Trophoblast cell (in vitro differentiated cells and primary cell): Measurements from ENCODE around the gene THBS3.
"Not testable (repeated sequence)": the region's sequence is repeated elsewhere in the genome, so short reads cannot be mapped to it uniquely, and the experiment has no call there.

ENCODE experiments used
- DNase-seq, 2 donors: peaks; one replicate each; pipeline ENCODE4 v3.0.0-alpha.2; 2016
- H2AFZ ChIP-seq: 2 replicates; pipeline ENCODE4 v1.6.1; 2013; ENCODE audit warnings: low read length, moderate library complexity, mild to moderate bottlenecking; ENCODE audit not compliant: insufficient read depth, poor library complexity
- H2AK5ac ChIP-seq: 2 replicates; pipeline ENCODE4 v1.6.1; 2013; ENCODE audit warnings: mild to moderate bottlenecking, low read length
- H2BK120ac ChIP-seq: 2 replicates; pipeline ENCODE4 v1.6.1; 2013; ENCODE audit warnings: low read length, mild to moderate bottlenecking, moderate library complexity; ENCODE audit not compliant: insufficient read depth, poor library complexity
- H2BK12ac ChIP-seq: 2 replicates; pipeline ENCODE4 v1.6.1; 2013; ENCODE audit warnings: mild to moderate bottlenecking, low read length, moderate library complexity
- H2BK5ac ChIP-seq: 2 replicates; pipeline ENCODE4 v1.6.1; 2013; ENCODE audit warnings: low read length, low read depth, moderate library complexity, mild to moderate bottlenecking; ENCODE audit not compliant: poor library complexity
- H3K14ac ChIP-seq: 2 replicates; pipeline ENCODE4 v1.6.1; 2013; ENCODE audit warnings: mild to moderate bottlenecking, low read length
- H3K18ac ChIP-seq: 2 replicates; pipeline ENCODE4 v1.6.1; 2013; ENCODE audit warnings: mild to moderate bottlenecking, low read length
- H3K23ac ChIP-seq: 2 replicates; pipeline ENCODE4 v1.6.1; 2013; ENCODE audit warnings: low read length
- H3K27ac ChIP-seq: 2 replicates; pipeline ENCODE4 v1.5.1; 2013; ENCODE audit warnings: low read depth, mild to moderate bottlenecking, inconsistent platforms, low read length, moderate library complexity
- H3K27me3 ChIP-seq: 2 replicates; pipeline ENCODE4 v1.6.1; 2013; ENCODE audit warnings: inconsistent platforms, mild to moderate bottlenecking, low read length, moderate library complexity; ENCODE audit not compliant: insufficient read depth
- H3K36me3 ChIP-seq, 2 experiments: 1 replicate in 1 of 2; 2 replicates in 1 of 2; pipeline ENCODE4 v1.6.1; 2013; ENCODE audit warnings: low read length in 2 of 2, mild to moderate bottlenecking in 2 of 2, moderate library complexity in 1 of 2; ENCODE audit not compliant: insufficient read depth in 2 of 2, control insufficient read depth in 1 of 2
- H3K4ac ChIP-seq: 2 replicates; pipeline ENCODE4 v1.6.1; 2013; ENCODE audit warnings: low read depth, mild to moderate bottlenecking, low read length, moderate library complexity
- H3K4me1 ChIP-seq, 2 experiments: 1 replicate in 1 of 2; 2 replicates in 1 of 2; pipeline ENCODE4 v1.6.1; 2013; ENCODE audit warnings: low read length in 2 of 2, mild to moderate bottlenecking in 2 of 2, moderate library complexity in 1 of 2; ENCODE audit not compliant: insufficient read depth in 2 of 2, control insufficient read depth in 1 of 2
- H3K4me2 ChIP-seq: 2 replicates; pipeline ENCODE4 v1.6.1; 2013; ENCODE audit warnings: inconsistent platforms, mild to moderate bottlenecking, low read length, moderate library complexity
- H3K4me3 ChIP-seq: 2 replicates; pipeline ENCODE4 v1.5.1; 2013; ENCODE audit warnings: mild to moderate bottlenecking, low read depth, low read length, inconsistent platforms
- H3K79me1 ChIP-seq: one replicate; pipeline ENCODE4 v1.6.1; 2013; ENCODE audit warnings: low read length
- H3K79me2 ChIP-seq: 2 replicates; pipeline ENCODE4 v1.6.1; 2013; ENCODE audit warnings: low read length, mild to moderate bottlenecking; ENCODE audit not compliant: control insufficient read depth, insufficient read depth, poor library complexity
- H3K9ac ChIP-seq: 2 replicates; pipeline ENCODE4 v1.6.1; 2013; ENCODE audit warnings: mild to moderate bottlenecking, low read length
- H3K9me3 ChIP-seq: 2 replicates; pipeline ENCODE4 v1.6.1; 2013; ENCODE audit warnings: low read depth, mild to moderate bottlenecking, control low read depth, inconsistent platforms, low read length; ENCODE audit not compliant: insufficient read depth
- H4K12ac ChIP-seq: 2 replicates; pipeline ENCODE4 v1.6.1; 2013; ENCODE audit warnings: low read depth, mild to moderate bottlenecking, low read length, moderate library complexity
- H4K8ac ChIP-seq: 2 replicates; pipeline ENCODE4 v1.6.1; 2013; ENCODE audit warnings: low read depth, mild to moderate bottlenecking, low read length, moderate library complexity
- H4K91ac ChIP-seq: one replicate; pipeline ENCODE4 v1.6.1; 2013; ENCODE audit warnings: low read depth, mild to moderate bottlenecking, low read length, moderate library complexity
- WGBS: extraction: QIAGEN DNeasy Blood & Tissue Kit; methylation state at CpG from one replicate; pipeline ENCODE4 v1.1.7; 2013; ENCODE audit warnings: missing lambda C conversion rate; ENCODE audit not compliant: insufficient read length, insufficient coverage; ENCODE audit errors: extremely low coverage; 5-methylcytosine and 5-hydroxymethylcytosine counted together

The THBS3 gene

DNA sequence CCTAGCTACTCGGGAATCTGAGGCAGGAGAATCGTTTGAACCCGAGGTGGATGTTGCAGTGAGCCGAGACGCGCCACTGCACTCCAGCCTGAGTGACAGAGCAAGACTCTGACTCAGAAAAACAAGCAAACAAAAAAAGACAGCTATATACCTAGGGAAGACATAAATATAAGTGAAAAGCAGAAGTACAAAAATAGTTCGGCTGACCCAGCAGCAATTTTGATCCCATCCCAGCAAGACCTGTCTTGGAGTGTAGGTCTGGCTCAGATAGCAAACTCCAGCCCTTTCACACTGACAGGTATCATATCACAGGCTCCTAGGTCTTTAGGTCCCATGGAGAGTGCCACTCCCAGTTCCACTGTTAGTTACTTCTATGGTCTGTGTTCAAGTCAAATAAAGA is 15.3 kb upstream of the THBS3 start:
- no peak for DNase-seq
- H3K79me1 ChIP-seq, result peaks cover 30% of the 10 kb centered on the region
- H3K23ac ChIP-seq, result no peak overlapping the region
- H3K9ac ChIP-seq, result no peak overlapping the region
- no peak overlapping the region for H3K4ac ChIP-seq
- peaks cover 9% of the 10 kb centered on the region for H3K79me2 ChIP-seq
- H3K4me3 ChIP-seq, result no peak overlapping the region
- no peak overlapping the region for H4K91ac ChIP-seq
- no peak overlapping the region for H3K14ac ChIP-seq
- H2BK5ac ChIP-seq, result no peak overlapping the region
- H3K9me3 ChIP-seq, result no peaks in the 10 kb centered on the region
- no peak overlapping the region for H3K27ac ChIP-seq
- peaks cover 18 to 25% of the 10 kb centered on the region in 2 experiments for H3K4me1 ChIP-seq
- H3K4me2 ChIP-seq, result no peak overlapping the region
- H4K8ac ChIP-seq, result no peak overlapping the region
- H3K36me3 ChIP-seq, result no peaks in the 10 kb centered on the region
- H2BK12ac ChIP-seq, result peak overlapping the region; percentile 72
- H3K27me3 ChIP-seq, result no peaks in the 10 kb centered on the region
- H3K18ac ChIP-seq, result no peak overlapping the region
- no peak overlapping the region for H2BK120ac ChIP-seq
- no peak overlapping the region for H2AK5ac ChIP-seq
- no peak overlapping the region for H4K12ac ChIP-seq
- H2AFZ ChIP-seq, result no peak overlapping the region
- no CpG with 5 or more reads among the region's 7 CpGs for WGBS

DNA sequence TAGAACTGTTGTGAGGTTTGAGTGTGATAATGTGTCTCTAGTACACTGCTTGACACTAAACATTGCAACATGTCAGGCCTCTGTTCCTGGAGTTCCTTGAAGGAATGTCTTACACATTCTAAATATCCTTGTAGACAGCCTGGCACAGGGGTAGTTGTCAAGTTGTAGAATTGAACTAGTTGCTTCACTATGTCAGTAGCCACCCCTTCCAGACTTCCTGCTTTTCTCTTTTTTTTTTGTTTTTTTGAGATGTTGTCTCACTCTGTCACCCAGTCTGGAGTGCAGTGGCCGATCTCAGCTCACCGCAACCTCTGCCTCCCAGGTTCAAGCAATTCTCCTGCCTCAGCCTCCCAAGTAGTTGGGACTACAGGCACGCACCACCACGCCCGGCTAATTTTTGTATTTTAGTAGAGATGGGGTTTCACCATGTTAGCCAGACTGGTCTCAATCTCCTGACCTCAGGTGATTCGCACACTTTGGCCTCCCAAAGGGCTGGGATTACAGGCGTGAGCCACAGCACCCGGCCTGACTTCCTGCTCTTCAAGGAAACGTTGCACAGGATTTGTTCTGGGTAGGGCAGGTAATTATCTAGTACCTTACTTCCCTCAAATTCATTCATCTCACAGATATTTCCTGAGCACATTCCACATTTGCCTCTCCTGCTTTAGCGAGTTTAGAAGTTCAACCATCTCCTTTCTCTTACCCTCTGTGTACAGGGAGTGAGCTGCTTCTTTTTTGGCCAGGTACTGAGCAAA is 12.7 kb upstream of the THBS3 start:
- not testable (repeated sequence) for H3K18ac ChIP-seq, H3K23ac ChIP-seq, H3K9ac ChIP-seq, H2BK120ac ChIP-seq, H3K79me2 ChIP-seq, H3K4me3 ChIP-seq, H4K8ac ChIP-seq, H2AFZ ChIP-seq, H2AK5ac ChIP-seq, H3K36me3 ChIP-seq, H3K4me2 ChIP-seq, H3K14ac ChIP-seq, H4K12ac ChIP-seq, H2BK5ac ChIP-seq, H3K9me3 ChIP-seq, H3K27me3 ChIP-seq, H3K4ac ChIP-seq
- peak in 1 of 2 donors; percentile 22 for DNase-seq
- Histone ChIP-seq H3K27ac (peak overlapping the region; percentile 24), H2BK12ac (peak overlapping the region; percentile 63), H3K4me1 (peaks cover 11 to 14% of the 10 kb centered on the region in 2 experiments), H3K79me1 (peaks cover 13% of the 10 kb centered on the region), H4K91ac (peak overlapping the region; percentile 17)
- no CpG with 5 or more reads among the region's 10 CpGs for WGBS

DNA sequence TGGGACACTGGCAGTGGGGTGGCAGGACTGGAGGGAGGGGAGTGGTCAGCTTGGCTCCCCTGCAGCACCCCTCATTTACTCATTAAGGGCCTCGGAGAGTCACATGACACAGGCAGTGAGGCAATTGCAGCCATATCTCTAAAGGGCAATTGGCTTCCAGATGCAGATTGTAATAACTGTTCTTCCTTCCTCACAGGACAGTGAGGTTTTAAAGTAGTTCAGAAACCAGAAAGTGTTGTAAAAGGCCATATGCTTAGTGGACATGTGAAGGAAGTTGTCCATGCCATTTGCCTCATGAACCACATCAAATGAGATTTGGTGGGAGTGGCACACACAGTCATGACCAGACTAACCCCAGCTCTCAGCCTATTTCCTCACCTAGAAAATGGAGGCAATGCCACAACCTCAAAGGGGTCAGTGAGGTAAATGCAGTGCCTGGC is 11.9 kb upstream of the THBS3 start:
- peaks cover 9 to 14% of the 10 kb centered on the region in 2 experiments for H3K36me3 ChIP-seq
- no peak overlapping the region for H3K4me3 ChIP-seq
- peak overlapping the region; percentile 25 for H3K27ac ChIP-seq
- peak in 1 of 2 donors; percentile 52 for DNase-seq
- no peak overlapping the region for H3K9ac ChIP-seq
- H3K18ac ChIP-seq, result no peak overlapping the region
- peak overlapping the region; percentile 12 for H2BK12ac ChIP-seq
- no peak overlapping the region for H2BK120ac ChIP-seq
- no peaks in the 10 kb centered on the region for H3K9me3 ChIP-seq
- peak overlapping the region; percentile 43 for H4K8ac ChIP-seq
- H3K23ac ChIP-seq, result no peak overlapping the region
- no peak overlapping the region for H2BK5ac ChIP-seq
- peaks cover 10% of the 10 kb centered on the region in 2 experiments for H3K4me1 ChIP-seq
- H2AFZ ChIP-seq, result no peak overlapping the region
- H4K91ac ChIP-seq, result peak overlapping the region; percentile 41
- no peak overlapping the region for H2AK5ac ChIP-seq
- no peak overlapping the region for H3K4ac ChIP-seq
- H4K12ac ChIP-seq, result no peak overlapping the region
- H3K79me1 ChIP-seq, result peaks cover 9% of the 10 kb centered on the region
- H3K4me2 ChIP-seq, result no peak overlapping the region
- no peaks in the 10 kb centered on the region for H3K79me2 ChIP-seq
- H3K27me3 ChIP-seq, result no peaks in the 10 kb centered on the region
- H3K14ac ChIP-seq, result no peak overlapping the region
- no CpG with 5 or more reads among the region's 1 CpG for whole genome bisulfite sequencing

DNA sequence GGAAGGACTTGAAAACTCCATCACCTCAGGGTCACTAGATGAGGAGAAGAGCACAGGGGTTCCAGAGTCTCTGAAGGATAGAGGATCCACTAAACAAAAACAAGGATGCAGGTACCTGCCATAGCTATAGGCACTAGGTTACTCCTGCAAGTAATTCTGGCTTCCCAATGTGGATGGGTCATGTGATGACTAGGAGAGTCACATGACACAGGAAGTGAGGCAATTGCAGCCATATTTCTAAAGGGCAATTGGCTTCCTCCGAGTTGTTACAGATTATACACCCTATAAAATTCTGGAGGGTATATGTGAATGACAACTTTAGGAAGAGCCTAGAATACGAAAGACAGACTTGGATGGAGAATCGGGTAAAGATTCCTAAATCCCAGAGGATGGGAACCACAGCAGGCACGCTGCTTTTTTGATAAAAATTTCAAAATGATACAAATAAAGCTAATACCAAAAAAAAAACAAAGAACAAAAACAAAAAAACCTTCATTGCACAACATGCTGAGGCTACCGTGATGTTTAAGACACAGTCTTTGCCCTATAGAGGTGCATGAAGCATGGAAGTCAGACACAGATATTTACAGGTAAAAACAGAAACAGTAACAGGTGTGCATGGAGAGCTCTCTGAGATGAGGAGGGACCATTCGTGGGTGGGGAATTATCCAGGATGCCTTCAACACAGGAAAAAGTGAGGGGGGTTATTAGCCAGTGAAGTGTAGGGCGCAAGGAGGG is 11.3 kb upstream of the THBS3 start:
- H4K12ac ChIP-seq, result no peak overlapping the region
- H2BK120ac ChIP-seq, result no peak overlapping the region
- peak overlapping the region; percentile 43 for H4K8ac ChIP-seq
- no peak overlapping the region for H2AFZ ChIP-seq
- H3K79me1 ChIP-seq, result peaks cover 4% of the 10 kb centered on the region
- peak overlapping the region; percentile 12 for H2BK12ac ChIP-seq
- peaks cover 9 to 14% of the 10 kb centered on the region in 2 experiments for H3K36me3 ChIP-seq
- H4K91ac ChIP-seq, result peak overlapping the region; percentile 41
- H3K27me3 ChIP-seq, result no peaks in the 10 kb centered on the region
- H3K18ac ChIP-seq, result no peak overlapping the region
- peaks cover 8 to 9% of the 10 kb centered on the region in 2 experiments for H3K4me1 ChIP-seq
- no peak overlapping the region for H3K4ac ChIP-seq
- no peak overlapping the region for H3K4me3 ChIP-seq
- no peaks in the 10 kb centered on the region for H3K9me3 ChIP-seq
- H3K9ac ChIP-seq, result no peak overlapping the region
- no CpG with 5 or more reads among the region's 7 CpGs for WGBS
- H3K27ac ChIP-seq, result no peak overlapping the region
- no peak overlapping the region for H2AK5ac ChIP-seq
- no peak overlapping the region for H3K23ac ChIP-seq
- DNase-seq, result peak; percentile 53 to 85
- H3K14ac ChIP-seq, result no peak overlapping the region
- H3K79me2 ChIP-seq, result no peaks in the 10 kb centered on the region
- H3K4me2 ChIP-seq, result no peak overlapping the region
- no peak overlapping the region for H2BK5ac ChIP-seq
